HG02981 (cell line): ENCODE data around the gene DOCK9.
"Not testable (repeated sequence)": the region's sequence is repeated elsewhere in the genome, so short reads cannot be mapped to it uniquely, and the experiment has no call there.

Source experiments
- ATAC-seq: cut with Tn5 transposase; IDR thresholded peaks from one replicate; pipeline ENCODE4 v1.9.1; 2021; ENCODE audit warnings: mild to moderate bottlenecking, moderate library complexity; ENCODE audit not compliant: unreplicated experiment

The DOCK9 gene

DNA sequence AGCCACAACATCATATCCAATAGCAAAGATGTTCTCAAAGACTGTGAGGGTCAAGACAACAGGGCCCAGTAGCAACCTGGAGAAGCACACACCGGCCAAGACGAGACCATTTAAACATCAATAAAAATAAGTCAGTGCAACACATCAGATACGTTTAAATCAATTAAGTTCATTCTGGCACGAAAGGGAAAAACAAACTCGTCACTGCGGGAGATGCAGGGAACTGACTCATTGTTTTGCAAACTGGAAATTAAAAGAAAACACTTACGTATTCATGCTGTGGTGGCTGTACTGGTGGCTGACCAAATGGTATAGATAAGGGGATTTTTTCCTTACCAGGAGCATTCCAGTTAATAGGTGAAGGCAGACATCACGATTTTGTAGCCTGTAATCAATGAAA lies 199.1 kb downstream of the DOCK9 start:
- ATAC-seq: no peak

- ATAC-seq: no peak
These were observed 201.2 kb downstream of the DOCK9 start for GRCh38 chr13:98776644-98777043.

GRCh38 chr13:98775844-98776598 lies 201.8 kb downstream of the DOCK9 start:
- ATAC-seq: no peak

GRCh38 chr13:98775386-98775785 lies 202.5 kb downstream of the DOCK9 start:
- no peak for ATAC-seq

- no peak for ATAC-seq
These were observed 203.1 kb downstream of the DOCK9 start for GRCh38 chr13:98774776-98775175.

- ATAC-seq: no peak
These were observed 203.9 kb downstream of the DOCK9 start for GRCh38 chr13:98773921-98774320.

GRCh38 chr13:98772794-98773452 lies 204.9 kb downstream of the DOCK9 start:
- ATAC-seq: no peak

- no peak for ATAC-seq
These were observed 205.8 kb downstream of the DOCK9 start for GRCh38 chr13:98771838-98772611.

DNA sequence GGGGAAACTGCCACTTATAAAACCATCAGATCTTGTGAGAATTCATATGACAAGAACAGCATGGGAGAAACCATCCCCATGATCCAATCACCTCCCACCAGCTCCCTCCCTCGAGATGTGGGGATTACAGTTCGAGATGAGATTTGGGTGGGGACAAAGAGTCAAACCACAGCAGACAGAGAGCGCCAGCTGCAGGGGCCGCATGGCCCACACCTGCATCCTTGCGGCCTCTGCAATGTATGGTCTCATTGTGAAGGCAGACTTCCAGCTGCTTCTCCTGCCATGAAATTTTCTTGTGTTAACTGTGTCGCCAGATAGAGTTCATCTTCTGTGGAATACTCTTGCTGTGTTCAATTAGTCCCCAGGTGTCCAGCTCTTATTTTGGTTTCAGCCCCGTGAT lies 208.1 kb downstream of the DOCK9 start:
- no peak for ATAC-seq

GRCh38 chr13:98768522-98768921 lies 209.3 kb downstream of the DOCK9 start:
- ATAC-seq: no peak

- ATAC-seq: no peak
These were observed 211.2 kb downstream of the DOCK9 start for GRCh38 chr13:98766697-98767096.

DNA sequence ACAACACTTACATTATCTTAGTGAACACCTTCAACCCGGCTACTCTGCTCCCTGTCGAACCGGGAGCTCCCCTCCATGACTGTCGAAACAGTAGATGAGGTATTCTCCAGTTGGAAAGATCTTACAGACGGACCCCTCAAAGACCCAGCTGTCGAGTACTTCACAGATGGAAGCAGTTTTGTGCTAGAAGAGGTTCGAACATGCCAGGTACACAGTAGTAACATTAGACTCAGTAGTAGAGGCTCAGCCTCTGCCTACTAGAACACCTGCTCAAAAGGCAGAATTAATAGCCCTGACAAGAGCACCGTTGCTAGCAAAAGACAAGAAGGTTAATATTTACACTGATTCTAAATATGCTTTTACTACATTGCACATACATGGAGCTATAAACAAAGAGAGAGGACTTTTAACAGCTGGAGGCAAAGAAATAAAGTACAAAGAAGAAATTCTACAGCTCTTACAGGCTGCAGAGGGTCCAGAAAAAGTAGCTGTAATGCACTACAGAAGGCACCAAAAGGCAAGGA lies 211.8 kb downstream of the DOCK9 start:
- ATAC-seq: no peak

DNA sequence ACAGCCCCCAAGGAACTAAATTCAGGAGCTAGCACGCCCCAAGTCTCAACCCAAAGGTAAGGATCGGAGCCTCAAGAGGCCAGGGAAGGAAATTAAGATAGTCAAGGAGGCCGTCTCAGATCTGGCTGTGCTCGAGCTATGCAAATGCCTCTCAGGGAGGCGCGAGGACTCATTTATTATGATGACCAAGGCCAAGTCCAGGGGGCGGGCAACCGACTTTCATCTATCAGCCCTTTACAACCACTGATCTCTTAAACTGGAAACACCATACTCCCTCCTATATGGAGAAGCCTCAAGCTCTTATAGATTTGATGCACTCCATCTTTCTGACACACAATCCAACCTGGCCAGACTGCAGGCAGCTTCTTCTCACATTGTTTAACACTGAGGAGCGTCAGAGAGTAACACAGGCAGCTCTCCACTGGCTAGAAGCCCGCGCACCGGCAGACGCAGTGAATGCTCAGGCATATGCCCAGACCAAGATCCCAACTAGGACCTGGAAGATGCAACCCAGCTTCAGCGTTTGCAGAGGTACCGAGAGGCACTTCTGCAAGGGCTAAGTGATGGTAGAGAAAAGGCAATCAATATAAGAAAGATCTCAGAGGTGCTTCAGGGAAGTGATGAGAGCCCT lies 215.8 kb downstream of the DOCK9 start:
- ATAC-seq: no peak

GRCh38 chr13:98761126-98761985 lies 216.5 kb downstream of the DOCK9 start:
- no peak for ATAC-seq

DNA sequence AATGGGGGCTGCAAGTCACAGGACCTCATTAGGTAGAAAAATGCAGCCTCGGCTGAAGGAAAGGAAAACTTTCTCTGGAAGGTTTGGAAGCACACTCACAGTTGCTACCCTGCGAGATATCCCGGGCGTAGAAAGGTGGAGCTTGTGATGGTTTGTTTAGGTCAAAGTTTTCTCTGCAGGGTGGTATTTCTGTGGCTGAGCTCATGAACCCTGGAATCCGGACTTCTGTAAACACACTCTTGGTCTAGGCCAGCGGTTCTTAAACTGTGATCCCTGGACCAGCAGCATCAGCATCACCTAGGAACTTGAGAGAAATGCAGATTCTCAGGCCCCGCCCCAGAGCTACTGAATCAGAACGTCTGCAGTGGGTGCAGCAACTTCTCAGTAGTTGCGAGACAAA lies 222.1 kb downstream of the DOCK9 start:
- no peak for ATAC-seq

DNA sequence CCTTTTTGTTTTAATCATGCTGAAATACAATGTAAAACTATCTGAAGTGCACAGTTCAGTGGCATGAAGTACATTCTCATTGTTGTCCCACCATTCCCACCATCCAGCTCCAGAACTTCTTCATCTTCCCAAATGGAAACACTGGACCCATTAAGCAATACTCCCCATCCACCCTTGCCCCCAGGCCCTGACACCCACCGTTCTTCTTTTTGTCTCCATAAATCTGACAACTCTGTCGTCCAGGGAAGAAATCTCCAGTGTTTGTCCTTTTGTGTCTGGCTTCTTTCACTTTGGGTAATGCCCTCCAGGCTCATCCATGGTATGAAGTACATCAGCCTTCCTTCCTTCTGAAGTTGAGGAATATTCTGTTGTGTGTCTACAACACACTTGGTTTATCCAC lies 222.7 kb downstream of the DOCK9 start:
- ATAC-seq: no peak

GRCh38 chr13:98754468-98754867 lies 223.4 kb downstream of the DOCK9 start:
- not testable (repeated sequence) for ATAC-seq

- no peak for ATAC-seq
These were observed 225.2 kb downstream of the DOCK9 start, which contains the start of gene SLC15A1 for GRCh38 chr13:98752467-98753290. Gene SLC15A1, minus strand, starts transcription at chr13:98752672. Its CDS starts 74 bp downstream, at chr13:98752598.

DNA sequence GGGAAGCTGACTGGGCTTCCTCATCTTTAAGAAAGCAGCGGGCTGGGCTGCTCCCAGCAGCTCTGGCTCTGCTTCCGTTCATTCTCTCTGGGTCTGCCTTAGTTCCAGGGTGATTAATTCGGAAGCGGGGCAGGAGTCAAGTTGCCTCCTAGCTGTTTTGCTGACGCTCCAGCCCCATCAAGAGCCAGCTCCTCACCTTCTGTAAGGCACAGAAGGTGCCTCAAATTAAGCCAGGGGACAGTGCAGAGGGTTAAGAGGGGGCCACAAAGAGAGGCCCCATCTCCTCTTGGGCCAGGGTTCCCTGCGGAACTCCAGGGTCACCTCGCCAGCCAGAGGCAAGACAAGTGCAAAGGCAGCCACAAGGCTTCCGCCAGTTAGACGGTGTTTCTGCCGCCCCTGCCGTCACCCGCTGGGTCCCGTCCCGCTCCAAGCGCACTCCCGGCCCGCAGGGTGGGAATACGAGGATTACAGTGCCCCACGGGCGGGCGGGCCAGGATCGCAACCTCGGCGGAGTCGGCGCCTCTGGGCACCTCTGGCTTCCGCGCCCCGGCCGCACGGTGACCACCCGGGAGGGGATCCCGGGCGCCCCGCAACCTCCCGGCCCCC lies 225.9 kb downstream of the DOCK9 start:
- ATAC-seq: no peak
